GM19455 (cell line): ENCODE data around the gene SIPA1L3.
"Not testable (repeated sequence)": the region's sequence is repeated elsewhere in the genome, so short reads cannot be mapped to it uniquely, and the experiment has no call there.

Experiments used
- ATAC-seq: cut with Tn5 transposase; IDR thresholded peaks from one replicate; pipeline ENCODE4 v1.9.1; 2021; ENCODE audit not compliant: unreplicated experiment

The SIPA1L3 gene, protein sequence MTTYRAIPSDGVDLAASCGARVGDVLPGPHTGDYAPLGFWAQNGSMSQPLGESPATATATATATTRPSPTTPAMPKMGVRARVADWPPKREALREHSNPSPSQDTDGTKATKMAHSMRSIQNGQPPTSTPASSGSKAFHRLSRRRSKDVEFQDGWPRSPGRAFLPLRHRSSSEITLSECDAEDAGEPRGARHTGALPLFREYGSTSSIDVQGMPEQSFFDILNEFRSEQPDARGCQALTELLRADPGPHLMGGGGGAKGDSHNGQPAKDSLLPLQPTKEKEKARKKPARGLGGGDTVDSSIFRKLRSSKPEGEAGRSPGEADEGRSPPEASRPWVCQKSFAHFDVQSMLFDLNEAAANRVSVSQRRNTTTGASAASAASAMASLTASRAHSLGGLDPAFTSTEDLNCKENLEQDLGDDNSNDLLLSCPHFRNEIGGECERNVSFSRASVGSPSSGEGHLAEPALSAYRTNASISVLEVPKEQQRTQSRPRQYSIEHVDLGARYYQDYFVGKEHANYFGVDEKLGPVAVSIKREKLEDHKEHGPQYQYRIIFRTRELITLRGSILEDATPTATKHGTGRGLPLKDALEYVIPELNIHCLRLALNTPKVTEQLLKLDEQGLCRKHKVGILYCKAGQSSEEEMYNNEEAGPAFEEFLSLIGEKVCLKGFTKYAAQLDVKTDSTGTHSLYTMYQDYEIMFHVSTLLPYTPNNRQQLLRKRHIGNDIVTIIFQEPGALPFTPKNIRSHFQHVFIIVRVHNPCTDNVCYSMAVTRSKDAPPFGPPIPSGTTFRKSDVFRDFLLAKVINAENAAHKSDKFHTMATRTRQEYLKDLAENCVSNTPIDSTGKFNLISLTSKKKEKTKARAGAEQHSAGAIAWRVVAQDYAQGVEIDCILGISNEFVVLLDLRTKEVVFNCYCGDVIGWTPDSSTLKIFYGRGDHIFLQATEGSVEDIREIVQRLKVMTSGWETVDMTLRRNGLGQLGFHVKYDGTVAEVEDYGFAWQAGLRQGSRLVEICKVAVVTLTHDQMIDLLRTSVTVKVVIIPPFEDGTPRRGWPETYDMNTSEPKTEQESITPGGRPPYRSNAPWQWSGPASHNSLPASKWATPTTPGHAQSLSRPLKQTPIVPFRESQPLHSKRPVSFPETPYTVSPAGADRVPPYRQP (N-terminal part only)

GRCh38 chr19:37906869-37907734, at the start of gene SIPA1L3:
Gene SIPA1L3, plus strand, starts transcription at chr19:37907208. Its CDS starts 174,358 bp downstream, at chr19:38081566.
- ATAC-seq = peak; percentile 74

DNA sequence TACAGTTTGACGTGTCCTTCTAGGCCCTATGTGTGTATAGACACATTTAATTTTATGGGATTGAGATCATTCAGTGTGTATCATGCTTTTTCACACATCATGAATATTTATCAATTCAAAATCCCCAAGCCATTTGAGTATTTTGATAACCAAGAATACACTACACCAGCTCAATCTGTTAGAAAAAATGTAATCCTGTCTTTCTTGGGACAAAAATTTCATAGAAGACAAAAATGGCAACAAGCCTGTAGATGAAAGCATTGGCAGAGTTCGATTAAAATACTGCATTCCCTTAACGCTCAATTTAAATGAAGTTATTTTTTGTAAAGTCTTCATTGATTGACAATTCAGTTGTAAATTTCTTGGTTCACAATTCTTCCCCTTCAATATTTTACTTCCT, 42.5 kb upstream of the SIPA1L3 start:
- ATAC-seq = no peak

GRCh38 chr19:37865930-37866329, 41.1 kb upstream of the SIPA1L3 start:
- not testable (repeated sequence) for ATAC-seq

GRCh38 chr19:37867831-37868230, 39.2 kb upstream of the SIPA1L3 start:
- no peak for ATAC-seq

GRCh38 chr19:37869766-37870340, 37.2 kb upstream of the SIPA1L3 start:
- no peak for ATAC-seq

- ATAC-seq = no peak
Measured at GRCh38 chr19:37872383-37872782, 34.6 kb upstream of the SIPA1L3 start.

DNA sequence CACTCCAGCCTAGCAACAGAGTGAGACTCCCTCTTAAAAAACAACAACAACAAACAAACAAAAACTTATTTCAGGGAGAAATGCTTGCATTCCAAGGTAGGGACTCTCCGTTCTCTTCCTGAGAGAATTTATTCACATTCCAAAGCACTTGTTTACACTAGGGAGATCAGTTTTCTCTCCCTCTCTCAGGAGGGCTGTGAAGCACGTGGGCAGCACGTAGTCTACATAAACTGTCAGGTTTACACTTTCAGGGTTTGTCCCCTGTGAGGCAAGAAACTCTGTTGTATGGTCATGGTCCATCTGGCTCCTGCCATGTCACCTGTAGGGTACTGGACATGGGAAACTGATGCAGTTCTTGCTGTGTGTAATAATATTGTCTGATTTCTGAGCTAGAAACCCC, 32.2 kb upstream of the SIPA1L3 start:
- no peak for ATAC-seq

- ATAC-seq = no peak
Measured at GRCh38 chr19:37876032-37876431, 31.0 kb upstream of the SIPA1L3 start.

- ATAC-seq = no peak
Measured at GRCh38 chr19:37877147-37877546, 29.9 kb upstream of the SIPA1L3 start.

GRCh38 chr19:37885392-37885791, 21.6 kb upstream of the SIPA1L3 start:
- ATAC-seq = no peak

- no peak for ATAC-seq
Measured at GRCh38 chr19:37886571-37886970, 20.4 kb upstream of the SIPA1L3 start.

DNA sequence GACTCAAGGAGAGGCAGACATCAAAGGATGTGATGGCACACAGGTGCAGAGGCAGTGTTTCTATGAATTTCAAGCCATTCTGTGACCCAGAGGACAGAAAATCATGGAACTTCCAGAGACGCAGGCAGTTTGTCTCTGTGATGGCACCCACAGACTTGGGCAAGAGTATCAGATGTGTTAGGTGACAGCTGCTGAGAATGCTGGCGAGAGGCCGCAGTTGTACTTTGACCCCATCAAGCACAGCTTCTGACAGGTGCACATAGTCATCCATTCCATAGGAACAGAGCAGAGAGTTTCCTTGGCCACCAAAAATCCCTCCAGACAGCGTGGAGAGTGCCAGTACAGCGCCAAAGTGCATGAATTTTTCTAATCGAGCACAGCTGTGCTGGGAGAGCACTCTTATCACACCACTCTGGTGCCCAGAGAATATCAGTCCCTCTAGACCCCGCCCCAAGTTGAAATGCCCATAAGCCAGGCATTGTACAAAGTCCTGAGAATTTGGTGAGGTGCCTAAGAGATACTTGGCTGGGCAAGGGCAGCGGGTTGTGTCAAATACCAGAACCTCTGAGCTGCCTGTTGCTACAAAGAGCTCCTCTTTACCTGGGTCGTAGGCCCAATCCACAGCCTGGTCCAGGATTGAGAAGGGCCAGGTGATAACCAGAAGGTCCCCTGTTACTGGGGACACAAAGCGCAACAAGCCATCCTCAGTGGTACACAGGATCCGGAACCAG, 13.0 kb upstream of the SIPA1L3 start:
- ATAC-seq = no peak

GRCh38 chr19:37896180-37896579, 10.8 kb upstream of the SIPA1L3 start:
- ATAC-seq = no peak

- ATAC-seq = no peak
Measured at GRCh38 chr19:37899453-37899852, 7.6 kb upstream of the SIPA1L3 start.

GRCh38 chr19:37899966-37900365, 7.0 kb upstream of the SIPA1L3 start:
- ATAC-seq = no peak

GRCh38 chr19:37902668-37903067, 4.3 kb upstream of the SIPA1L3 start:
- no peak for ATAC-seq

- no peak for ATAC-seq
Measured at GRCh38 chr19:37903096-37903495, 3.9 kb upstream of the SIPA1L3 start.

DNA sequence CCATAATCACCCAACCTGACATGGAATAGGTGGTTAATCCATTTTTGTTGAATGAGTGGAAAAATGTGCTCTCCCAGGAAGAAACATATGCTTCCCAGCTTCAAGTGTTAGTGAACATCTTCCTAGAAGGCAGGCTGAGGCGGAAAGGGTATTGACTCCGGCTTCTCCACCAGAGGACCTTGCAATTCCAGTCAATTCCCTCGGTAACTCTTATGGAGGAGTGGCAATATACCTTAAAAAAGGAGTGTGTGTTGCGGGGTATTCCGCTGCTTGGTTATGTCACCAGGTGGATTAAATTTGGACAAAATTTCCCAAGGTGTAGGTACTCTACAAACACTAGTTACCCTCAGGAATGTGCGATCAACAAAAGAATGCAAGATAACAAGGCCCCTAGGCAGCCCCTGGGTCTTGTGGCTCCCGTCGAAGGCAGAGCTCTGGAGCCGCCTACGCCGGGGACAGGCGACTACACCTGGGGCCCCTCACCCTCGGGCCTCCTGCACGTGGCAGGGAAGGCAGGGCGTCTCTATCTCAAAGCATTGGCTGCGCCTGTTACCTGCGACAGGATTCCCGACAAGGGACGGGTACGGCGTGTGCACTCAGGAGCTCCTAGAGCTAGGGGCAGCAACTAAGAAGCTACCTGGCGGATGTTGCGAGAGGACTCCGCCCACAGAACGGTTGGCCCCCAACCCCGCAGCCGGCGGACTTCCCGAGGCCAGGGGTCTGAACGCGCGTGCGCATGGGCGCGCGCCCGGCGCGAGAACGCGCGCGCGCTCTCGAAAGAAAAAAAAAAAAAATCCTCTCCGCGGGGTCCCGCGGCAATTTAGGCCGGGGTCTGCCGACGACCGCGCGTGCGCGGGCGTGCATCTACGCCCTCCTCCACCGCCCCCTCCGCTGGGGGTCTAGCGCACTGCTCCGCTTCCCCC, 801 bp upstream of the SIPA1L3 start, which contains the start of gene WDR87:
Gene WDR87 (minus strand): TSS at position 649 of the 923 bp plus-strand sequence. CDS start 8,355 bp downstream, outside the sequence.
- peak; percentile 28 for ATAC-seq
